Endodermal cell (in vitro differentiated cells): ENCODE data around the gene ZCCHC12. TPM values are rescaled to one million over a fixed set of nuclear protein-coding genes. Genes with fewer than 3 reads are reported as not detected.

ENCODE experiments used
- DNase-seq: peaks from one replicate; pipeline ENCODE4 v3.0.0-alpha.2; 2017
- H3K27ac ChIP-seq: 2 replicates; pipeline ENCODE4 v1.5.1; 2013; ENCODE audit warnings: mild to moderate bottlenecking, low read depth, low read length, moderate library complexity
- H3K27me3 ChIP-seq: 2 replicates; pipeline ENCODE4 v1.6.1; 2013; ENCODE audit warnings: mild to moderate bottlenecking, low read length, moderate library complexity; ENCODE audit not compliant: insufficient read depth, control insufficient read depth, poor library complexity, severe bottlenecking
- H3K36me3 ChIP-seq: 2 replicates; pipeline ENCODE4 v1.7.0; 2013; ENCODE audit warnings: mild to moderate bottlenecking, low read length, moderate library complexity; ENCODE audit not compliant: control insufficient read depth, insufficient read depth
- H3K4me1 ChIP-seq: one replicate; pipeline ENCODE4 v1.7.0; 2013; ENCODE audit warnings: low read length; ENCODE audit not compliant: control insufficient read depth, insufficient read depth
- H3K4me3 ChIP-seq: 2 replicates; pipeline ENCODE4 v1.5.1; 2013; ENCODE audit warnings: mild to moderate bottlenecking, low read length, moderate library complexity
- H3K9ac ChIP-seq: 2 replicates; pipeline ENCODE4 v1.6.1; 2013; ENCODE audit warnings: mild to moderate bottlenecking, low read length, moderate library complexity; ENCODE audit not compliant: poor library complexity, severe bottlenecking; ENCODE audit errors: extremely low read depth
- H3K9me3 ChIP-seq: 2 replicates; pipeline ENCODE4 v1.6.1; 2013; ENCODE audit warnings: mild to moderate bottlenecking, low read length, moderate library complexity; ENCODE audit not compliant: control insufficient read depth
- H3K27ac Mint-ChIP-seq: 2 replicates; pipeline ENCODE4 v1.8.0; 2020; ENCODE audit warnings: mixed read lengths
- H3K27me3 Mint-ChIP-seq: 2 replicates; pipeline ENCODE4 v1.8.0; 2021; ENCODE audit warnings: mild to moderate bottlenecking, mixed read lengths; ENCODE audit not compliant: insufficient read depth
- H3K36me3 Mint-ChIP-seq: 2 replicates; pipeline ENCODE4 v1.8.0; 2020; ENCODE audit warnings: low read depth, mixed read lengths
- H3K4me1 Mint-ChIP-seq: 2 replicates; pipeline ENCODE4 v1.8.0; 2020; ENCODE audit warnings: mixed read lengths
- H3K4me3 Mint-ChIP-seq: 2 replicates; pipeline ENCODE4 v1.8.0; 2020; ENCODE audit warnings: mild to moderate bottlenecking, moderate library complexity, mixed read lengths
- H3K9me3 Mint-ChIP-seq: 2 replicates; pipeline ENCODE4 v1.8.0; 2020; ENCODE audit warnings: mild to moderate bottlenecking, mixed read lengths
- CTCF ChIP-seq: fragments of 200-600 bp; sonication (generic); conservative IDR thresholded peaks from 2 replicates; pipeline ENCODE4 v1.5.0; 2021; ENCODE audit warnings: antibody characterized with exemption, mild to moderate bottlenecking
- WGBS, 2 experiments: methylation state at CpG; one replicate each; pipeline versions ENCODE4 v1.1.5 to v1.1.7; 2013; ENCODE audit warnings: missing lambda C conversion rate in 2 of 2, mixed read lengths in 1 of 2; ENCODE audit not compliant: insufficient coverage in 1 of 2, insufficient read length in 1 of 2; 5-methylcytosine and 5-hydroxymethylcytosine counted together
- total RNA-seq, 2 donors: library from RNA; stranded (reverse); fragmentation: NEBNext Ultra II Directional in 1 of 2; extraction: Animal tissue kit (Norgen Biotek cat#: 25700) in 1 of 2; gene quantifications; 2 replicates in 1 of 2; 3 replicates in 1 of 2; pipeline ENCODE4 v1.2.1, GENCODE V29; 2021

The ZCCHC12 gene
- total RNA-seq, 2 donors from 2014 or later = 2.1 to 4.2 TPM

GRCh38 chrX:118872102-118872566 lies 48.5 kb downstream of the ZCCHC12 start:
- Mint-ChIP-seq H3K4me3 (no peak overlapping the region), H3K36me3 (no peaks in the 10 kb centered on the region), H3K27me3 (no peaks in the 10 kb centered on the region), H3K9me3 (peaks cover 49% of the 10 kb centered on the region), H3K4me1 (no peaks in the 10 kb centered on the region), H3K27ac (no peak overlapping the region)
- DNase-seq = no peak
- Histone ChIP-seq H3K36me3 (no peaks in the 10 kb centered on the region), H3K9ac (no peak overlapping the region), H3K9me3 (no peaks in the 10 kb centered on the region), H3K27me3 (no peaks in the 10 kb centered on the region), H3K4me1 (no peaks in the 10 kb centered on the region), H3K4me3 (no peak overlapping the region), H3K27ac (no peak overlapping the region)
- WGBS, 2 experiments = 89 to 100% methylated on average over 2 to 4 of the region's 4 CpGs
- no peak for TF ChIP-seq CTCF

Other genes starting within 250 kb of the ZCCHC12 start
- gene IL13RA1, start 96.2 kb upstream of the ZCCHC12 start, total RNA-seq = 10 to 100 TPM; 27.8 to 32.9 TPM
- 1 to 10 TPM; 2.5 to 3.8 TPM for gene LONRF3, start 150.8 kb downstream of the ZCCHC12 start, total RNA-seq
- not detected for gene CT47C1, start 249.2 kb downstream of the ZCCHC12 start, total RNA-seq